GM13976 (cell line): ENCODE results near the gene DIP2B.
"Not testable (repeated sequence)": the region's sequence is repeated elsewhere in the genome, so short reads cannot be mapped to it uniquely, and the experiment has no call there.

ENCODE experiments used
- DNase-seq: peaks from one replicate; pipeline ENCODE4 v3.0.0; 2012; ENCODE audit warnings: low spot score
- CTCF ChIP-seq: IDR thresholded peaks from 2 replicates; pipeline ENCODE4 v1.5.1; 2012; ENCODE audit warnings: borderline replicate concordance, mild to moderate bottlenecking; ENCODE audit not compliant: insufficient read depth; ENCODE audit errors: extremely low read depth, missing control alignments, control extremely low read depth
- in situ Hi-C: fragments of 300-500 bp; cut with MboI; formaldehyde crosslinking; loops from one replicate; pipeline ENCODE4 v1.12.0; 2022; ENCODE audit warnings: low sequenced_read_pairs, mixed read lengths, inconsistent platforms; ENCODE audit not compliant: unreplicated experiment

DIP2B gene

GRCh38 chr12:50533203-50533584 lies 28.4 kb downstream of the DIP2B start:
- DNase-seq: no peak
- in situ Hi-C loops: no loop called here
- no peak for TF ChIP-seq CTCF

GRCh38 chr12:50533971-50534370 lies 29.2 kb downstream of the DIP2B start:
- in situ Hi-C loops: no loop called here
- DNase-seq: no peak
- TF ChIP-seq CTCF: no peak

- DNase-seq: no peak
- TF ChIP-seq CTCF: no peak
- in situ Hi-C loops: no loop called here
These were observed 32.2 kb downstream of the DIP2B start for GRCh38 chr12:50536831-50537537.

DNA sequence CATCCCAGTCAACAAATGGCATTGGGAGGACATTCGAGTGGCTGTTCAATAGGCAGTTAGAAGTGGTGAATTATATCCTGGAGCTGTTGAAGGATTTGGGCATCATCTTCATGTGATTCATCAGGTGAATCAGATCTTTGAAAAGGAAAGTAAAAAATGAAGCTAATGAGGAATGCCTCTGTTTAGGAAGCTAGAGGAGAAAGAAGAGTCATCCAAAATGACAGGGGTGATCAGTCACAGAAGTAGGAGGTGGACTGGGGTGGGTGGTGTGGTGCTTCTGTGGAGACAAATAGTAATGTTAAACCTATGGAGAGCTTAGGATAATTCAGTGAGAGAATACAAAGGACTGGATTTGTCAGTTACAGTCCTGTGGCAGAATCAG lies 32.7 kb downstream of the DIP2B start:
- no peak for DNase-seq
- TF ChIP-seq CTCF: no peak
- in situ Hi-C loops: no loop called here

GRCh38 chr12:50538182-50538581 lies 33.4 kb downstream of the DIP2B start:
- no peak for DNase-seq
- in situ Hi-C loops: no loop called here
- TF ChIP-seq CTCF: no peak

DNA sequence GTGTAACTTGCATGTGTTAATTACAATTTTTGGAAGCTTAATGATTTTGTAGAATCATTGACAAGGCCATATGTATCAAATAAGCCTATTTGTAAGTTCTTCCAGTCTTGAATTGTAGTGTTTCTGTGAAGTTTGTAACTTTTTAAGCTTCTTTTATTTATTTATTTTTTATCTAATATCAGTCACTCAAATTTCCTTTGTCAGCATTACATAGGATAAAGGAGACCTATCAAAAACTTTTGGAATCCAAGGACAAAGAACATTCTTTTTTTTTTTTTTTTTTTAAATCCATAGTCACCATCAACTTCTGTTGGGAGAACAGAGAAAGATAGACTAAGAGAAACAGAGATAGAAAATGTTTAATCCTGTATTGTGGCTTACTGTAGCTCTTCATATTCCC lies 36.4 kb downstream of the DIP2B start:
- in situ Hi-C loops: no loop called here
- TF ChIP-seq CTCF: no peak
- no peak for DNase-seq

DNA sequence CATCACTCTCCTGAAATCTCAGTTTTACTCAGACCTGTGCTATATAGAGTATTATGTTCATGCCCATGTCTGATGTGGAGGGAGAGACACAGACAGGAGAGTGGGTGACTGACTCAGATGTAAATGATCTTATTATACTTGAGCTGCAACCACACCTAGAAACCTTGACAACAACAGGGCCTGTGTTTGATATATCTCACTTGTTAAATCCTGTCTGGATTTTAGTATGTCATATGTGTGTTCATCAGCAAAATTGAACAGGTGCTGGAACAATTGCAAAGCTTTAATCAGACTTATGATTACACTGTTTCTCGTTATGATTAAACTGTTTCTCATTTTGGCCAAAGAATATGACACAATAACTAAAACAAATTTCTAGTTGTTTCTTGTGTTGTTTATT lies 37.7 kb downstream of the DIP2B start:
- peak; percentile 45 for DNase-seq
- in situ Hi-C loops: no loop called here
- TF ChIP-seq CTCF: no peak

DNA sequence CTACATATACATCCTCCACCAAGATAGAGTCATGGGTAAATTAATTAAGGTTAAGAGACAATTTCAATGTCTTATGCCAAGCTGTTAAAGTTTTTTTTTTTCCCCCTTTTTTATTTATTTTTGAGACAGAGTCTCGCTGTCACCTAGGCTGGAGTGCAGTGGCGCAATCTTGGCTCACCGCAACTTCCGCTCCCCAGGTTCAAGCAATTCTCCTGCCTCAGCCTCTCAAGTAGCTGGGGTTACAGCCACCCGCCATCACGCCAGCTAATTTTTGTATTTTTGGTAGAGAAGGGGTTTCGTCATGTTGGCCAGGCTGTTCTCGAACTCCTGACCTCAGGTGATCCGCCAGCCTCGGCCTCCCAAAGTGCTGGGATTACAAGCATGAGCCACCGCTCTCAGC lies 38.4 kb downstream of the DIP2B start:
- DNase-seq, in situ Hi-C loops: not testable (repeated sequence)
